ENCODE results near the gene NR6A1. TPM values are rescaled to one million over a fixed set of nuclear protein-coding genes. Genes with fewer than 3 reads are reported as not detected.

NR6A1 gene
- total RNA-seq, 1 donor from 2014 or later = 60.7 TPM

DNA sequence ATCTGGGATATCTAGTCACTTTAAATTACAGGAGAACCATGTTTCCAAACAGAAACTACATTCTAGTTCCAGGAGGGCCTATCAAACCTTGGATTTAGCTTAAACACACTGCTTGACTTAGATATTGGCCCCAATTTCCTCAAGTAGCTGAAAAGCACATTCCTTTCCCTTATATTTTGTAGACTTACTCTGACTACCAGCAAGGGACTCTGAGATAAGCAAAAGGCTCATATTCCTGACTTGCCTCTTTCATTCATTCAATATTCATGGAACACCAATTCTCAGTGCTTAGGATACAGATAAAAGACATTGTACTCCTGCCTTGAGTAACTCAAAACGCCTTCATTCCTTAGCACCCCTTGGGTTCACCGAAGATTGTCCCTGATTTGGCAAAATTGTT lies 11.8 kb downstream of the NR6A1 start:
- peaks cover 21% of the 10 kb centered on the region for H3K4me1 Mint-ChIP-seq
- no peak overlapping the region for H3K4me3 Mint-ChIP-seq
- H3K36me3 Mint-ChIP-seq (ENCODE audit: low read depth) = no peaks in the 10 kb centered on the region
- H3K27me3 Mint-ChIP-seq (ENCODE audit: low read depth) = peaks cover 82% of the 10 kb centered on the region
- DNase-seq (ENCODE audit: low read depth, low spot score) = no peak
- TF ChIP-seq, protein P1, sequence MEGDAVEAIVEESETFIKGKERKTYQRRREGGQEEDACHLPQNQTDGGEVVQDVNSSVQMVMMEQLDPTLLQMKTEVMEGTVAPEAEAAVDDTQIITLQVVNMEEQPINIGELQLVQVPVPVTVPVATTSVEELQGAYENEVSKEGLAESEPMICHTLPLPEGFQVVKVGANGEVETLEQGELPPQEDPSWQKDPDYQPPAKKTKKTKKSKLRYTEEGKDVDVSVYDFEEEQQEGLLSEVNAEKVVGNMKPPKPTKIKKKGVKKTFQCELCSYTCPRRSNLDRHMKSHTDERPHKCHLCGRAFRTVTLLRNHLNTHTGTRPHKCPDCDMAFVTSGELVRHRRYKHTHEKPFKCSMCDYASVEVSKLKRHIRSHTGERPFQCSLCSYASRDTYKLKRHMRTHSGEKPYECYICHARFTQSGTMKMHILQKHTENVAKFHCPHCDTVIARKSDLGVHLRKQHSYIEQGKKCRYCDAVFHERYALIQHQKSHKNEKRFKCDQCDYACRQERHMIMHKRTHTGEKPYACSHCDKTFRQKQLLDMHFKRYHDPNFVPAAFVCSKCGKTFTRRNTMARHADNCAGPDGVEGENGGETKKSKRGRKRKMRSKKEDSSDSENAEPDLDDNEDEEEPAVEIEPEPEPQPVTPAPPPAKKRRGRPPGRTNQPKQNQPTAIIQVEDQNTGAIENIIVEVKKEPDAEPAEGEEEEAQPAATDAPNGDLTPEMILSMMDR (conservative IDR thresholded peaks at IDR 0.05) = no peak
- H3K27ac Mint-ChIP-seq (ENCODE audit: unreplicated experiment) = no peak overlapping the region
- H3K9me3 Mint-ChIP-seq = no peaks in the 10 kb centered on the region

DNA sequence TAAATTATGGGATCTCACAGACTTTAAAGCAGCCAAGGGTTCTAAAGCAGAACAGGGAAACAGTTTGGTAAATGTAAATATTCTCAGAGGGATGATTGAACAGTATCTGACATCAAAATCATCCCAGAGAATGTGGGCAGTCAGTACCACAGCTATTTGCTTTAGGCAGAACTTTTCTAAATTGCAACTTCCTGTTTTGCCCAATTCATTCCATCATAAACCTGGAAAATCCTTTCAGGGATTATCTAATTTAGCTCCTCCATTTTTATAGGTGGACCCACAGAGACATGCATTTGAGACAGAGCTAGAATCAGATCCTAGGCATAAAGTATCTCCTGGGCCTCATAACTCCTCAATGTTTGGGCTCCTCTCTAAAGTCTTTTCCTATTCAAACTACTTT lies 12.4 kb downstream of the NR6A1 start:
- no peaks in the 10 kb centered on the region for H3K36me3 Mint-ChIP-seq (ENCODE audit: low read depth)
- H3K27me3 Mint-ChIP-seq (ENCODE audit: low read depth) = peaks cover 80% of the 10 kb centered on the region
- peaks cover 22% of the 10 kb centered on the region for H3K4me1 Mint-ChIP-seq
- DNase-seq (ENCODE audit: low read depth, low spot score) = no peak
- no peaks in the 10 kb centered on the region for H3K9me3 Mint-ChIP-seq
- H3K4me3 Mint-ChIP-seq = no peak overlapping the region
- TF ChIP-seq, protein P1 (conservative IDR thresholded peaks at IDR 0.05) = no peak
- no peak overlapping the region for H3K27ac Mint-ChIP-seq (ENCODE audit: unreplicated experiment)

DNA sequence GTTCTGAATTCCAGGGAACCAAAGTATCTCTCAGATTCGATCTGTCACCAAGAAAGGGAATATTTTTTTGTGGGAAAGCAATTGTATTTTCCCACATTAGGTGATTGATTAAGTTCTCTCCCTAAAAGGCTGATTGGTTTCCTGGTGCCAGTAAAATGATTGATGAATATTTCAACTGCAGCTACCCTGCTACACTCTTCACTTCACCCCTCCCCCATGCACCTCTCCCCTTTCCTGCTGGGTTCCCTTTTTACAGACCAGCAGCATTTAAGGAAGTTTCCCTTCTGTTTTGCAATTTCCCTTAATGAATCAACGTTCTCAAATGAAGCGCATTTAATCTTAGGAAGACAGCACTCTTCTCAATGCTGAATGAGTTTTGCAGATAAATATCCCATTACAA lies 13.1 kb downstream of the NR6A1 start:
- H3K9me3 Mint-ChIP-seq = no peaks in the 10 kb centered on the region
- H3K27ac Mint-ChIP-seq (ENCODE audit: unreplicated experiment) = no peak overlapping the region
- H3K27me3 Mint-ChIP-seq (ENCODE audit: low read depth) = peaks cover 75% of the 10 kb centered on the region
- peaks cover 22% of the 10 kb centered on the region for H3K4me1 Mint-ChIP-seq
- no peak for DNase-seq (ENCODE audit: low read depth, low spot score)
- H3K4me3 Mint-ChIP-seq = no peak overlapping the region
- TF ChIP-seq, protein P1 (conservative IDR thresholded peaks at IDR 0.05) = no peak
- no peaks in the 10 kb centered on the region for H3K36me3 Mint-ChIP-seq (ENCODE audit: low read depth)

DNA sequence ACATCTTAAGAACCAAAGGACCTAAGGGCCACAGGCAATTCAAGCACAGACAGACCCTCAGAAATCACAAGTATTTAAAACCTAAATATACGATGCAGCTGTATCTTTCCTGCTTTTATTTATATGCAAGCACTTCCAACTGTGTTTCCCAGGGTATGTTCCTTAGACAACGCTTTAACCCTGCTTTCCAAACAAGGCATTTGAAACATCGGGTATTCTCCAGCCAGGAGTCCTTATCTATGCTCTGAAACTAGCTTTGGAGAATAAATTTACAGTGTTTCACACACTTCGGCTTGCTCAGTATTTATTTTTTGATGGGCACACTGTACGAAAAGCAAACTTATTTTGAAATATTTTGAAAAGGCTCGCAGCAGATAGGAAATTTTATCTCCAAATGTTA lies 13.5 kb downstream of the NR6A1 start:
- H3K27me3 Mint-ChIP-seq (ENCODE audit: low read depth) = peaks cover 71% of the 10 kb centered on the region
- H3K4me3 Mint-ChIP-seq = no peak overlapping the region
- no peak for DNase-seq (ENCODE audit: low read depth, low spot score)
- no peak overlapping the region for H3K27ac Mint-ChIP-seq (ENCODE audit: unreplicated experiment)
- no peaks in the 10 kb centered on the region for H3K36me3 Mint-ChIP-seq (ENCODE audit: low read depth)
- TF ChIP-seq, protein P1 (conservative IDR thresholded peaks at IDR 0.05) = no peak
- H3K4me1 Mint-ChIP-seq = peaks cover 22% of the 10 kb centered on the region
- no peaks in the 10 kb centered on the region for H3K9me3 Mint-ChIP-seq

DNA sequence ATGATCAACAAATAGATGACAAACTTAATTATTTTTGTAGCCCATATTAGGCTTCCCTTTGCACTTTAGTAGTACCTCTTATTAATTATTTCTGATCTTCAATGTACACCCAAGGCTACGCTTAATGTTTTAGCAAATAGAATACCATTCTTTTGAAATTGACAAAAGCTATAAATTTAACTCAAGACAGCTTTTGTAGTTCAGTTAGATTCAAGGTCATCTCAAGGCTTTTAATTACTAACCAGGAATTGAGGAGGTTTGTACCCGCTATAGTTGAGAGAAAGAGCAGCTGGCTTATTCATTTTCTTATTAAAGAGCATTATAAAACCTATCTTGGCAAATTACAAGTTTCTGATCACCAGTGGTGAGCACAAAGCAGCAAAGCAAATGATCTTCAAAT lies 15.1 kb downstream of the NR6A1 start:
- TF ChIP-seq, protein P1 (conservative IDR thresholded peaks at IDR 0.05) = no peak
- DNase-seq (ENCODE audit: low read depth, low spot score) = no peak
- no peak overlapping the region for H3K4me3 Mint-ChIP-seq
- H3K27me3 Mint-ChIP-seq (ENCODE audit: low read depth) = peaks cover 58% of the 10 kb centered on the region
- no peaks in the 10 kb centered on the region for H3K9me3 Mint-ChIP-seq
- no peaks in the 10 kb centered on the region for H3K36me3 Mint-ChIP-seq (ENCODE audit: low read depth)
- no peak overlapping the region for H3K27ac Mint-ChIP-seq (ENCODE audit: unreplicated experiment)
- peaks cover 23% of the 10 kb centered on the region for H3K4me1 Mint-ChIP-seq

DNA sequence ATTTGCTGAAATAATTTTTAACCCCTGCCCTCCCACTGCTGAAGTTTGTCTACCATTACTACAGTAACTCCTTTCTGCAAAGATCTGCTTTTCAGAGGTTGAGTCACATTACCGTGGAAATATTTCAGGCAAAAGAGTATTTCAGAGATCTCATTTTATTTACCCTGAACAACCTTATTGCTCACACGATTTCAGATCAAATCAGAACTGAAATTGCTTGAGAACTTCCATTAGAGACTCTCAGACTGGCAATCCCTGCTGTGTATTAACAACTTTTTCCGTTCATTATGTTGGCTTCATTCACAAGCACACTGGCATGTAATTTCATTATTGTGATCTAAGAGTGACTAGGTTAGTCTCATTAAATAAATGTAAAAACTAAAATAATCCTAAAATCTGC lies 16.1 kb downstream of the NR6A1 start:
- no peak for DNase-seq (ENCODE audit: low read depth, low spot score)
- peaks cover 51% of the 10 kb centered on the region for H3K27me3 Mint-ChIP-seq (ENCODE audit: low read depth)
- no peak overlapping the region for H3K4me3 Mint-ChIP-seq
- H3K27ac Mint-ChIP-seq (ENCODE audit: unreplicated experiment) = no peak overlapping the region
- TF ChIP-seq, protein P1 (conservative IDR thresholded peaks at IDR 0.05) = no peak
- no peaks in the 10 kb centered on the region for H3K9me3 Mint-ChIP-seq
- H3K36me3 Mint-ChIP-seq (ENCODE audit: low read depth) = no peaks in the 10 kb centered on the region
- peaks cover 27% of the 10 kb centered on the region for H3K4me1 Mint-ChIP-seq
